HG03066 (cell line): ENCODE results near the gene IRGC.
A peak's percentile ranks its signal among the peaks of the same experiment; 100 is the strongest.
"Not testable (repeated sequence)": the region's sequence is repeated elsewhere in the genome, so short reads cannot be mapped to it uniquely, and the experiment has no call there.

ENCODE experiments used
- ATAC-seq: cut with Tn5 transposase; IDR thresholded peaks from one replicate; pipeline ENCODE4 v1.9.1; 2021; ENCODE audit warnings: low read depth; ENCODE audit not compliant: unreplicated experiment

Gene IRGC, protein sequence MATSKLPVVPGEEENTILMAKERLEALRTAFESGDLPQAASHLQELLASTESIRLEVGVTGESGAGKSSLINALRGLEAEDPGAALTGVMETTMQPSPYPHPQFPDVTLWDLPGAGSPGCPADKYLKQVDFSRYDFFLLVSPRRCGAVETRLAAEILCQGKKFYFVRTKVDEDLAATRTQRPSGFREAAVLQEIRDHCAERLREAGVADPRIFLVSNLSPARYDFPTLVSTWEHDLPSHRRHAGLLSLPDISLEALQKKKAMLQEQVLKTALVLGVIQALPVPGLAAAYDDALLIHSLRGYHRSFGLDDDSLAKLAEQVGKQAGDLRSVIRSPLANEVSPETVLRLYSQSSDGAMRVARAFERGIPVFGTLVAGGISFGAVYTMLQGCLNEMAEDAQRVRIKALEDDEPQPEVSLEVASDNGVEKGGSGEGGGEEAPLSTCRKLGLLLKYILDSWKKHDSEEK

DNA sequence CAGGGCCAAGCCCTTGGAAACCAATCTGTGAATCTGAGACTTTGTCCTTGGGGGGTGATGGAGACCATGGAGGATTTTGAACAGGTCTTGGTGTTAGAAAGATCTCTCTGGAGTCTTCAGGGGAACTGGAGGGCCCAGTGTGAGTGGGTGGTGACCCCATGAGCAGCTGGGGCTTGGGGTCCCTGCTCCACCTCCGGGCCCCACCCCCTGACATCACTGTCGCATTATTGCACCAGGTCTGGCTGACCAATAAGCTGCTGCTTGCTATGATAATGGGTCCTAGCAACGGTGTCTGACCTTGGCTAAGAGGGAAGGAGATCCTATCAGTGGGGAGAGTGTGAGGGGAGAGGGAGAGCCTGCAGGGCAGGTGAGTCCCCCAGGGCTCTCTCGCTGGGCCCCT is at the start of gene IRGC:
IRGC (plus strand) TSS at position 301 of the 400 bp plus-strand sequence. CDS start 2,483 bp downstream, outside the sequence.
- ATAC-seq: no peak

DNA sequence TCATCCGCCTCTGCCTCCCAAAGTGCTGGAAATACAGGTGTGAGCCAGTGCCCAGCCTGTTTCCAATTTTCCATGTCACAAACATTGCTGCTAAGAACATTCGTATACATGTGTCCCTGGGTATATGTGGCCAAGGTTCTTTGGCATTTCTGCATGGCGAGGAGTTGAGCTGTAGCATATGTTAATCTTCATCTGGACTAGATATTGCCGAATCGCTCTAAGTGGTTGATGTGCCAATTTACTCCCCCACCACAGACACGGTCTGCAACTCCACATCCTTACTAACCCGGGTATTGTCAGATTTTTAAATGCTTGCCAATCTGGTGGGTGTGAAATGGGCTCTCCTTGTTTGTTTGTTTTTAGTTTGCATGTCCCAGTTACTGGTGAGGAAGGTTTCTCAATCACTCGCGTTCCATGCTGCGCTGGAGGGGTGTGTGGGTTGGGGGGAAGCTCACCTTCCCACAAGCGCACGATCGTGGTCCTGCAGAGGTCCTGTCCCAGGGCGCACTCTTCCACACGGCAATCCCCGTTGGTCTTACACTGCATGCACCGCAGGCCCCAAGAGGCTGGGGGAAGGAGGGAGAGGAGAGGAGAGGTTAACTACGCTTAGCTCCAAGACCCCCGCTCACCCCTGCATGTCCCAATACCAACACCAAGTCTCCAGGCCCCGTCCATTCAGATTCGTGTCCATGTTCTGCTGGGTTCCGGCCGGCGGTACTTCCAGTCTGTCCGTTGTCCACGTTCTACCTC is 48.6 kb upstream of the IRGC start:
- ATAC-seq: no peak

DNA sequence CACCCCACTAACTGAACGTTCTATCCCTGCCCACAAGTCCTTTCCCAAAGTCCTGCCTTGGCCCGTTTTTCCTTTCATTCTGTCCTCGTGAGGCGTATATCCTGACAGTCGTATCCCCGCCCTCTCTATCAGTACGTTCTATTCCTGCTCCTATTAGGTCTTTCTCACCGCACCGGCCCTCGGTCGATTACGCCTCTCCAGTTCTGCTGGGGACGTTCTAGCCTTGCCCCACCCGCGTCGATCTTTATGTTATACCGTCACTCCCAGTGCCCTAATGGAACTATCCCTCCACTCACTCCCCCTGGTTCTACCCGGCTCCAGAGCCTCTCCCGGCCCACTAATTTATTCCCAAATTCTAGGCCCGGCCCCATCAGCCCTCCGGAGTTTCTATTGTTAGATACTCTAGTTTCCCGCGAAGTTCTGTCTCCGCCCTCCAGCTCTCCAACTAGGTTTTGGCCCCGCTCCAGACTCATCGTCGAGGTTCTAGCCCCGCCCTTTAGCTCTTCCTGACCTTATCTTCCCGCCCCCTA is 47.9 kb upstream of the IRGC start:
- no peak for ATAC-seq

DNA sequence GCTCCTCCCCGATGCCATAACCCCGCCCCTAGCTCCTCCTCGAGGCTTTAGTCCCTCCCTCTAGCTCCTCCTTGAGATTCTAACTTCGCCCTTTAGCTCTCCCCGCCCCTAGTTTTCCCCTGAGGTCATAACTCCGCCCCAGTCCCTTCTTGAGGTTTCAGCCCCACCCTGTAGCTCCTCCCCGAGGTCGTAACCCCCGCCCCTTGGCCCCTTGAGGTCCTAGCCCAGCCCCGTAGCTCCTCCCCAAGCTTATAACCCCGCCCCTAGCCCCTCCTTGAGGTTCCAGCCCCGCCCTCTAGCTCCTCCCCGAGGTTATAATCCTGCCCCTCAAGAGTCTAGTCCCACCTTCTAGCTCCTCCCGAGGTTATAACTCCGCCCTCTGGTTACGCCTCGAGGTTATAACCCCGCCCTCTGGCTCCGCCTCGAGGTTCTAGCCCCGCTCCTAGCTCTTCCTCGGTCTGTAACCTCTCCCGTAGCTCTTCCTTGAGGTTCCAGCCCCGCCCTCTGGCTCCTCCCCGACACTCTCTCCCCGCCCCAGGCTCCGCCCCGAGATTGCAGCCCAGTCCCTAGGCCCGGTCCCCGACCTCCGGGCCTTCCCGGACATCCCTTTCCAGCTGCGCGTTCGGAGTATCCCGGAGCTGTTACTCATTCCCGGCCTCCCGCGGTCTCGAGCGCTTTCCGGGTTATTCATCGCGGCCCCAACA is 47.3 kb upstream of the IRGC start:
- peak; percentile 84 for ATAC-seq

DNA sequence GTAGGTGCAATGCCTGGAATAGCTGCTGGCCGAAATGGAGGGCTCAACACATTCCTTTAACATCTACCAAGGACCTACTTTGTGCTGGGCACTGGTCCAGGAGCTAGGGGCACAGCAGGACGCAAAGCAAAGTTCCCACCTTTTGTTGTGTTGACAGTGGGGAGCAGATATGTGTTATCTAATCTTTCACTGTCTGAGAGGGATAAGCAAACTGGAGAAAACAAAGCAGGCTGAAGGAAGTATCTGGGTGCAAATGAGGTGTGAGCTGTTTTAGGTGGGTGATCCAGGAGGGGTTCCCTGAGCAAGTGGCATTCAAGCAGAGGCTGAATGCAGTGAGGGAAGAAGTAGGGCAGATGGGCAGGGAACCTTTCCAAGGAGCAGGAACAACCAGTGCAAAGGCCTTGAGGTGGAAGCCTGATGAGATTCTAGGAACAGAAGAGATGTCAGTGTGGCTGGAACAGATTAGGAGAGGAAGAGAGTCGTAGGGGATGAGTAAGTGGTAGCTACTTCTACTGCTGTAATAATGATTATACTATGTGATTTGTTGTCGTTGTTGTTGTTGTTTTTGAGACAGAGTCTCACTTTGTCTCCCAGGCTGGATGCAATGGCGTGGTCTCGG is 43.7 kb upstream of the IRGC start:
- no peak for ATAC-seq

DNA sequence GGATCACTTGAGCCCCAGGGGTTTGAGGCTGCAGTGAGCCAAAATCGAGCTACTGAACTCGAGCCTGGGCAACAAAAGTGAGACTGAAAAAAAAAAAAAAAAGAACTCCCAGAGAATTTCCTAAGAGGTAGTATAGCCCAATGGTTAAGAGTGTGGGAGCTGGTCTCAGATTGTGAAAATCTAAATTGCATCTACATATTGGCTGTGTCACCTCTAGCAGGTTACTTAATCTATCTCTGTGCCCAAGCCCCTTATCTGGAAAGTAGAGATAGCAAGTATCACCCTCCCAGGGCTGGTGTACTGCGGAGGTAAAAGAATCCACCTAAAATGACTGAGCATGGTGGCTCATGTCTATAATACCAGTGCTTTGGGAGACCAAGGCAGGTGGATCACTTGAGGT is 42.2 kb upstream of the IRGC start:
- ATAC-seq: no peak

DNA sequence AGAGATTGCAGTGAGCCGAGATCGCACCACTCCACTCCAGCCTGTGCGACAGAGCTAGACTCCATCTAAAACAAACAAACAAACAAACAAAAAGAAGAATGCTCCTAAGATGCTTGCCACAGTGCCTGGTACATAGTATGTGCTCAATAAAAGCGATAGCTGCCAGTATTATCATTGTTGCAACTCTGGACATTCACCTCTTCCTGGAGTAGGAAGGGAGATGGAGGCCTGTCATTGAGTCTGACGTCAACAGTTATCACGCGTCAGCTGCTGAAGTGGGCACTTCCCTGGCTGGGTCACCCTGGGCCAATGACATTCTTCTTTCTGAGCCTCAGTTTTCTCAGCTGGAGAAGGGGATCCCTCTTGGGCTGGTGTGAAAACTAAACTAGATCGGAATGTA is 41.7 kb upstream of the IRGC start:
- no peak for ATAC-seq

DNA sequence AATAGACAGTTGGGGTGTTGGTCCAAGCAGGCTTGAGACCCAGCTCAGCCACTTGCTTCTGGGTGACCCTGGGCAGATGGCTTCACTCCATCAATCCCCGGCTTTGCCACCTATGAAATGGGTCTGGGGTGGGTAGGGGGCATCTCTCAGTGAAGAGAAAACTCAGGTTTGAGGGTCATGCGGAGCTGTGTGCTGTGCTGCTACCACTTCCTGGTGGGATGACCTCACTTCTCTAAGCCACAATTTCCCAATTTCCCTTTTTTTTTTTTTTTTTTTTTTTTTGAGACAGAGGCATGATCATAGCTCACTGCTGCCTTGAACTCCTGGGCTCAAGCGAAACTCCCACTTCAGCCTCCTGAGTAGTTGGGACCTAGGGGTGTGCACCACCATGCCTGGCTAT is 41.3 kb upstream of the IRGC start:
- no peak for ATAC-seq

DNA sequence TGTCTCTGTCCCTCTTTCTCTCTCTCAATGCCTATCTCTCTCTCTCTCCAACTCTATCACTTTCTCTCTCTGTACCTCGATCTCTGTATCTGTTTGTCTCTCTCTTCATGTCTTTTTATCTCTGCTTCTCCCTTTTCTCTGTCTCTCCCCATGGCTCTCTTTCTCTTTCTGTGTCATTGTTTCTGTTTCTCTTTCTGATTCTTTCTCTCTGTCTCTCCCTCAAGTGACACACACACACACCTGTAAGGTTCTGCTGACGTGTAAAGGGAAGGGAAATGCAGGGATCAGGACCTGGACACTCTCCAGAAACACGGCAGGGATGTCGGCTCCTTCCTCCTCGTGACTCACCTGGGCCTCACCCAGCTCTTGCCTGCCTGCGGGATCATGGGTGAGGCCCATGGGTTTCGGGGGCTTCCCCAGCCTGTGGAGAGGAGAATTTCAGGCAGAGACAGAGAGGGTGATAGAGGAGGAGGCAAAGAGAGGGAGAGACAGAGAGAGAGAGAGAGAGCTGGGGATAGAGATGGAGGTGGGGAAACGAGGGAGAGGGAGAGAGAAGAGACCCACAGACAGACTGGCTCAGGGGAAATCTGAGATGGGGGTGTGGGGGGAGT is 40.5 kb upstream of the IRGC start:
- no peak for ATAC-seq

DNA sequence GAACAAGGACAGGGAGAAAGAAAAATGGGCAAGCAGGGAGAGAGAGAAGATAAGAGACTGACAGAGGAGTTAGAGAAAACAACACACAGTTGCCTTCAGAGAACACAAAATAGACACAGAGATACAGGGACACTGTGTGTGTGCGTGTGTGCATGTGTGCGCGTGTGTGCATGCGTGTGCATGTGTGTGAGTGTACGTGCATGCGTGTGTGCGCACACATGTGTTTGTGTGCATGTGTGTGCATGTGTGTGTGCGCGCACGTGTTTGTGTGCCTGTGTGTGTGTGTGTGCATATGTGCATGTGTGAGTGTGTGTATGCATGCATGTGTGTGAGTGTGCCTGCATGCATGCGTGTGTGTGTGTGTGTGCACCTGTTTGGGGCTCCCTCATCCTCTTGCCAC is 40.0 kb upstream of the IRGC start:
- no peak for ATAC-seq

DNA sequence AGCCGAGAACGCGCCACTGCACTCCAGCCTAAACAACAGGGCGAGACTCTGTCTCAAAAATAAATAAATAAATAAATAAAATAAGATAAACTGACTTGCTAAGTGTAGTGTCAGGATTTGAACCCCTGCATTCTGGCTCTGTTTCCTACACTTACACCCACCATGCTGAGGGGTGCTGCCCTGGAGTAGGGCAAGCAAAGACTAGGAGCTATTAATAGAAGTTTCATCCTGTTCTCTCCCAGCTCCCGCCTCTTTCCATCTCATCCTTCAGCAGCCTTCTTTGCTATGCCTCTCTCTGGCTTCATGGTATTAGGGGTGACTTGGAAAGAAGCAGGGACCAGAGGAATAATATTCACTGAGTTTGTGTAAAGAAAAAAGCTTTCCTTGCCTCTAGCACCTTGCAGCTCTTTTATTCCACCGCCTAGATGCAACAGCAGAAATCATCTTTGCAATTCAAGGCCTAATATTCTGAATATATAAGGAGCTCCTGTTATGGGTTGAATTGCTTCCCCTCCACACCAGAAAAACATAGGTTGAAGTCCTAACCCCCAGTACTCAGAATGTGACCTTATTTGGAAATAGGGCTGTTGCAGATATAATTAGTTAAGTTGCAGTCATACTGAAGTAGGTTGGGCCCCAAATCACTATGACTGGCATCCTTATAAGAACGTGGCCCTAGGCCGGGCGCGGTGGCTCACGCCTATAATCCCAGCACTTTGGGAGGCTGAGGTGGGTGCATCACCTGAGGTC is 37.2 kb upstream of the IRGC start:
- no peak for ATAC-seq

DNA sequence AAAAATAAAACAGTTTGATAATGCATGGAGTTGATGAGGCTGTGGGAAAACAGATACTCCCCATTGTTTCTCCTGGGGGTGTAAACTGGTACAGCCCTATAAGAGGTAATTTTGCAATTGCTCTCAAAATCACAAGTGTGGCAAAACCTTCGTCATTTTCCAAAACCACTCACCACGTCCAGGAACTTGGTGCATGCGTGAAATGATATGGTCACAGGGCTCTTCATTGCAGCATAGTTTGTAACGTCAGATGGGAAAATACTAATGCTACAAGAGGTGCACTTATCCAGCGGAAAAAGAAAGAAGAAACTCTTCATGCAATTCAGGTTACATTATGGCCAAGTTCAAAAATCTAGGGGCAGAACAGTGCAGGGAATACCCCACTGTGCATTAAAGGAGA is 34.1 kb upstream of the IRGC start:
- ATAC-seq: no peak

DNA sequence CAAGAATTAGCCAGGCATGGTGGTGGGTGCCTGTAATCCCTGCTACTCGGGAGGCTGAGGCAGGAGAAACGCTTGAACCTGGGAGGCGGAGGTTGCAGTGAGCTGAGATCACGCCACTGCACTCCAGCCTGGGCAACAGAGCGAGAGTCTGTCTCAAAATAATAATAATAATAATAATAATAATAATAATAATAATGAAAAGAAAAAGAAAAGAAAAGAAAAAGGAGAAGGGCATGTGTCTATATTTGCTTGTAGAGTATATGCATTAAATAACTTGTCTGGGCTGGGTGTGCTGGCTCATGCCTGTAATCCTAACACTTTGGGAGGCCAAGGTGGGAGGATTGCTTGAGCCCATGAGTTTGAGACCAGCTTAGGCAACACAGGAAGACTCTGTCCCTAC is 33.6 kb upstream of the IRGC start:
- not testable (repeated sequence) for ATAC-seq

DNA sequence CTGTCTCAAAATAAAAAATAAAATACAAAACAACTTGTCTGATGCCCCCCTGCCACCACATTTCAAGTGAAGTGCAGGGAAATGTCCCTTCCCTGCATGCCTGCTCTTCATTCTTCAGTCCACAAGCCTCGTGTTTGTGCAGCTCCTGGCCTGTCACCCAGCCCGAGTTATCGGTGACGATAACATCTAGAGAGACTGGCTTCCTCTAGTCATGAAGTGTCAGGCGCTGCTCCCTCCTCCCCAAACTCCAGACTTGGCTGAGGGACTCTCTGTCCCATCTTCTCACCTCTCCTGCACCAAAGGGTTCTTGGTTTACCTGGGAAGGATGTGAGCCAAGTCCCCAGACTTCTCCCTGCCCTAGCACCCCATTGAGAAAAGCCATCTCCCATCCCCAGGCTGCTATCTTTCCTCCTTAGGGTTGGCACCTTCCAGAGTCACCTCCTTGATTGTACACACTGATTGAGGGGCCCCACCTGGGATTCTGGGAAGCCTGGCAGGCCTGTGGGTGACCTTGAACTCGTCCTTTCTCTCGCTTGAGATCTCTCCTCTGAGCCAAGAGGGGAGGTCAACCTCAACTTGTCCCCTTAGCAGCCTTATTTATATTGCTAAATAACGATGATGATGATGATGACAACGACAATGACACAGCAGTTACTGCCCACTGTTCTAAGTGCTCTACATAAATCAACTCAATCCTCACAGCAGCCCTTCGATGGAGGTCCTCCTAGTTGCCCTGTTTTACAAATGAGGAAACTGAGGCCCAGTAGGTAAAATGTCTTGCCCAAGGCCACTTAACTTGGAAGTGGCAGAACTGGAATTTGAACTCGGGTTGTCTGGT is 32.8 kb upstream of the IRGC start:
- ATAC-seq: no peak

DNA sequence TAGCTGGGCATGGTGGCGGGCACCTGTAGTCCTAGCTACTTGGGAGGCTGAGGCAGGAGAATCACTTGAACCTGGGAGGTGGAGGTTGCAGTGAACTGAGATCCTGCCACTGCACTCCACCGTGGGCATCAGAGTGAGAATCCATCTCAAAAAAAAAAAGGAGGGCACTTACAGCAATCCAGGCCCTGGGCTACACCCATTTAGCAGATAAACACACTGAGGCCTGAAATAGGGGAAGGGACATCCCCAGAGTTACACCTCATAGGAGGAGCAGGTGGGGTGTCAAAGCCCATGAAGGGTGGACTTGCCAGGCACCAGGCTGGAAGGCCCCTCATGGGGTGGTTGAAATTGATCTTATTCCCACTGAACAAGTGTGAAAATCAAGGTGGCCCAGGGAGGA is 32.0 kb upstream of the IRGC start:
- ATAC-seq: no peak

DNA sequence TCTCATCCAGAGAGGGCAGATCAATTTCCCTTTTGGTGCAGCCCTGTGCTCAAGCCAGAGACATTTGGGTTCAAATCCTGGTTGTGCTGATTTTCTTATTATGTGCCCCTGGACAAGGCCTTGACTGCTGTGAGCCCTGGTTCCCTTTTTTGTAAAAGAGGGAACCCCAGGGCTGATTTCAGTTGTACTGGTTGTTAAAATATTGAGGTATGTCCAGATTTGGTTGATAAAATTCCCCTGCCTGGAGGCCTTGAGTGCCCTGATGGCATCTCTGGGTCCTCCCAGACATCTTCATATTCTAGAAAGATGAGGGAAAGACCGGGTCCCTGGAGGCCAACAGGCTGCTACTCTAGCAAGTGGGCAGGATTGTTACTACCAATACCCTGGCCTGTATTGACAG is 31.6 kb upstream of the IRGC start:
- no peak for ATAC-seq

DNA sequence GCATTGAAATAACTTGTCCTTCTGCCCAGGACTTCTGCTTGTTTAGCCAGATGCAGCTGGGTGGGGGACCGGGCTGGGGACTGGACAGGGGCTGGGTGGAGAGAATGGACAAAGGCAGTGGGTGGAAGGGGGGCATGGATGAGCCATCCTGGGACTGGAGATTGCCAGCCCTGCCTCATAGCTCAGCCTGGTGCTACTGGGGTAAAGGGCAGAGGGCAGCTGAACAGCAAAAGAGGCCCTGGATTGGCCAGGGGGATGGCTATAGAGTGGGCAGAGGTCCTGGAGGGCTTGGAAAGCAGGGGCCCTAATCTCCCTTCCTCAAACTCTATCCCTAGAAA is 28.2 kb upstream of the IRGC start:
- ATAC-seq: no peak

DNA sequence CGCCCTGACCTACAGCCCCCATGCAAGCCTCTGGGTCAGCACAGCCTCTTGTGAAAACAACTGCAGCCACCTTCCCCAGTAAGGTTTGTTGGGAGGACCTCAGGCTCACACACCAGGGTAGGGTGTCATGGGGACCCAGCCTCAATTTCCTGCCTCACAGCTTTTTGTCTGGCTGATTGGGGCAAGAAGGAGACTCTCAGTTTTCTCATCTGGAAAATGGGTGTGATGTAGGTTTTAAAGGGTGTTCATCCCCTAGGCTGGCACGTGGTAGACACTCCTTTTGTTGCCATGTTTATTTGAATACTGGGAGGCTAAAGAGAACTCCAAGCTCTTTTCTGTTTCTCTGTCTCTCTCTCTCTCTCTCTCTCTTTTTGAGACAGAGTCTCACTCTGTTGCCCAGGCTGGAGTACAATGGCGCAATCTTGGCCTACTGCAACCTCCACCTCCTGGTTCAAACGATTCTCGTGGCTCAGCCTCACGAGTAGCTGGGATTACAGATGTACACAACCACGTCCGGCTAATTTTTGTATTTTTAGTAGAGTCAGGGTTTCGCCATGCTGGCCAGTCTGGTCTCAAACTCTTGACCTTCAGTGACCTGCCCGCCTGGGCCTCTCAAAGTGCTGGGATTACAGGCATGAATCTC is 27.7 kb upstream of the IRGC start:
- ATAC-seq: no peak
